KMS-11 (cell line): ENCODE data around the gene PIK3R1.

Experiments
- H2AFZ ChIP-seq: fragments of 200-600 bp; sonication (generic); 2 replicates; pipeline ENCODE4 v1.6.1; 2016; ENCODE audit warnings: antibody characterized with exemption, mixed run types, low read depth
- H3K27ac ChIP-seq: fragments of 200-600 bp; sonication (generic); 2 replicates; pipeline ENCODE4 v1.6.1; 2016; ENCODE audit warnings: mild to moderate bottlenecking, mixed run types
- H3K27me3 ChIP-seq: fragments of 200-600 bp; sonication (generic); 2 replicates; pipeline ENCODE4 v1.6.1; 2017; ENCODE audit warnings: mild to moderate bottlenecking, low read depth, mixed run types, moderate library complexity; ENCODE audit not compliant: insufficient read depth
- H3K36me3 ChIP-seq: fragments of 200-600 bp; sonication (generic); 2 replicates; pipeline ENCODE4 v1.6.1; 2017; ENCODE audit warnings: mild to moderate bottlenecking, mixed run types; ENCODE audit not compliant: insufficient read depth
- H3K4me1 ChIP-seq: fragments of 200-600 bp; sonication (generic); 2 replicates; pipeline ENCODE4 v1.6.1; 2016; ENCODE audit warnings: mild to moderate bottlenecking, low read depth, mixed run types; ENCODE audit not compliant: poor library complexity, severe bottlenecking
- H3K4me2 ChIP-seq: fragments of 200-600 bp; sonication (generic); 2 replicates; pipeline ENCODE4 v1.7.0; 2016; ENCODE audit warnings: mild to moderate bottlenecking, mixed run types
- H3K4me3 ChIP-seq: fragments of 200-600 bp; sonication (generic); IDR thresholded peaks from 2 replicates; pipeline ENCODE4 v1.6.1; 2017; ENCODE audit warnings: low read depth, low read length, mixed read lengths; ENCODE audit not compliant: insufficient read depth
- H3K79me2 ChIP-seq: fragments of 200-600 bp; sonication (generic); 2 replicates; pipeline ENCODE4 v1.6.1; 2016; ENCODE audit warnings: low read depth, mixed run types; ENCODE audit not compliant: insufficient read depth
- H3K9ac ChIP-seq: fragments of 200-600 bp; sonication (generic); 2 replicates; pipeline ENCODE4 v1.6.1; 2016; ENCODE audit warnings: mild to moderate bottlenecking, mixed run types
- H4K20me1 ChIP-seq: fragments of 200-600 bp; sonication (generic); 2 replicates; pipeline ENCODE4 v1.6.1; 2016; ENCODE audit warnings: mild to moderate bottlenecking, mixed run types; ENCODE audit not compliant: insufficient read depth
- CTCF ChIP-seq: fragments of 200-600 bp; sonication (generic); conservative IDR thresholded peaks from 2 replicates; pipeline ENCODE4 v1.6.1; 2017; ENCODE audit warnings: low read depth, mild to moderate bottlenecking, antibody characterized with exemption, low read length, moderate library complexity, mixed read lengths

PIK3R1 gene

GRCh38 chr5:68189613-68190012 is 25.9 kb upstream of the PIK3R1 start:
- Histone ChIP-seq H3K79me2 (no peaks in the 10 kb centered on the region), H3K9ac (no peak overlapping the region), H4K20me1 (no peaks in the 10 kb centered on the region), H3K27ac (no peak overlapping the region), H3K36me3 (no peaks in the 10 kb centered on the region), H3K4me3 (no peak overlapping the region), H3K4me2 (no peak overlapping the region), H3K27me3 (no peaks in the 10 kb centered on the region), H3K4me1 (no peaks in the 10 kb centered on the region), H2AFZ (no peak overlapping the region)
- no peak for TF ChIP-seq CTCF

GRCh38 chr5:68190619-68191018 is 24.9 kb upstream of the PIK3R1 start:
- Histone ChIP-seq H3K36me3 (no peaks in the 10 kb centered on the region), H4K20me1 (no peaks in the 10 kb centered on the region), H3K27me3 (no peaks in the 10 kb centered on the region), H3K4me2 (no peak overlapping the region), H3K9ac (no peak overlapping the region), H2AFZ (no peak overlapping the region), H3K79me2 (no peaks in the 10 kb centered on the region), H3K27ac (no peak overlapping the region), H3K4me1 (no peaks in the 10 kb centered on the region), H3K4me3 (no peak overlapping the region)
- no peak for TF ChIP-seq CTCF

- H3K4me2 ChIP-seq = no peak overlapping the region
- H3K9ac ChIP-seq = no peak overlapping the region
- no peaks in the 10 kb centered on the region for H4K20me1 ChIP-seq
- no peak overlapping the region for H3K4me3 ChIP-seq
- no peak overlapping the region for H3K27ac ChIP-seq
- no peaks in the 10 kb centered on the region for H3K36me3 ChIP-seq
- no peak for TF ChIP-seq CTCF
- H3K4me1 ChIP-seq = no peaks in the 10 kb centered on the region
- H3K27me3 ChIP-seq = no peaks in the 10 kb centered on the region
- no peaks in the 10 kb centered on the region for H3K79me2 ChIP-seq
- H2AFZ ChIP-seq = no peak overlapping the region
Measured at GRCh38 chr5:68191083-68191791, 24.3 kb upstream of the PIK3R1 start.

GRCh38 chr5:68192679-68193060 is 22.9 kb upstream of the PIK3R1 start:
- Histone ChIP-seq H4K20me1 (no peaks in the 10 kb centered on the region), H3K9ac (no peak overlapping the region), H3K27ac (no peak overlapping the region), H3K4me3 (no peak overlapping the region), H3K27me3 (no peaks in the 10 kb centered on the region), H3K79me2 (no peaks in the 10 kb centered on the region), H3K4me2 (no peak overlapping the region), H3K36me3 (no peaks in the 10 kb centered on the region), H2AFZ (no peak overlapping the region), H3K4me1 (no peaks in the 10 kb centered on the region)
- no peak for TF ChIP-seq CTCF
